Thyroid gland (tissue), 4 donors: ENCODE data around the gene DUSP10. TPM values are rescaled to one million over a fixed set of nuclear protein-coding genes. Genes with fewer than 3 reads are reported as not detected.

ENCODE experiments used
- DNase-seq, 2 donors: peaks; one replicate each; pipeline ENCODE4 v3.0.0-alpha.2; 2019
- H3K27ac ChIP-seq, 3 donors: fragments of 200-600 bp; sonication (generic); 1 replicate in 2 of 3; 2 replicates in 1 of 3; pipeline ENCODE4 v1.5.1; 2016 to 2019; ENCODE audit warnings: mild to moderate bottlenecking in 1 of 3, moderate library complexity in 1 of 3
- H3K27me3 ChIP-seq: fragments of 200-600 bp; sonication (generic); one replicate; pipeline ENCODE4 v1.5.1; 2019
- H3K36me3 ChIP-seq, 2 donors: fragments of 200-600 bp; sonication (generic); one replicate each; pipeline ENCODE4 v1.5.1; 2016 to 2019
- H3K4me1 ChIP-seq, 2 donors: fragments of 200-600 bp; sonication (generic); one replicate each; pipeline ENCODE4 v1.5.1; 2017 to 2019
- H3K4me3 ChIP-seq, 3 donors: fragments of 200-600 bp; sonication (generic); replicated peaks in 1 of 3; 1 replicate in 2 of 3; 2 replicates in 1 of 3; pipeline ENCODE4 v1.5.1; 2016; ENCODE audit warnings: mild to moderate bottlenecking in 1 of 3
- H3K9me3 ChIP-seq: fragments of 200-600 bp; sonication (generic); one replicate; pipeline ENCODE4 v1.5.1; 2017
- CTCF ChIP-seq, 6 experiments: fragments of 200-600 bp in 3 of 6; fragments of 450-650 bp in 3 of 6; sonication (generic) in 3 of 6; IDR thresholded peaks; one replicate each; pipeline ENCODE4 v1.5.1; 2016 to 2019; ENCODE audit warnings: antibody characterized with exemption in 6 of 6, mild to moderate bottlenecking in 2 of 6, inconsistent platforms in 1 of 6, moderate library complexity in 1 of 6
- POLR2A ChIP-seq, 2 donors: fragments of 450-650 bp; IDR thresholded peaks; one replicate each; pipeline ENCODE4 v1.6.1; 2017; ENCODE audit warnings: antibody characterized with exemption in 2 of 2, mild to moderate bottlenecking in 2 of 2, moderate library complexity in 1 of 2
- WGBS, 2 donors: methylation state at CpG; one replicate each; pipeline ENCODE4 v1.1.5; 2017; 5-methylcytosine and 5-hydroxymethylcytosine counted together
- intact Hi-C: fragments of 100-400 bp; cut with DNase I; formaldehyde crosslinking; loops from one replicate; pipeline ENCODE4 v1.15.1; 2023
- total RNA-seq, 4 donors: library from RNA; depleted of rRNA; stranded (reverse); fragments of >200 nt; gene quantifications; one replicate each; pipeline ENCODE4 v1.2.3, GENCODE V29; 2016

DUSP10 gene
- total RNA-seq, 4 donors from 2014 or later: 7.2 to 13.8 (median 8.6) TPM

- 95% methylated on average over 3 of the region's 3 CpGs for WGBS, 2 donors
- H3K4me3 ChIP-seq: no peak overlapping the region
- no peak for DNase-seq
- intact Hi-C loops: no loop called here
- H3K27ac ChIP-seq: no peak overlapping the region
- H3K9me3 ChIP-seq: no peaks in the 10 kb centered on the region
- TF ChIP-seq CTCF (IDR thresholded peaks at IDR 0.05) (no peak), POLR2A (IDR thresholded peaks at IDR 0.05) (no peak)
- H3K27me3 ChIP-seq: no peaks in the 10 kb centered on the region
- no peaks in the 10 kb centered on the region for H3K36me3 ChIP-seq
- H3K4me1 ChIP-seq: peaks cover 0 to 7% of the 10 kb centered on the region in 2 donors
These were observed 45.0 kb downstream of the DUSP10 start for GRCh38 chr1:221696718-221697461.

GRCh38 chr1:221696027-221696426, 45.9 kb downstream of the DUSP10 start:
- Histone ChIP-seq H3K4me1 (peaks cover 0 to 7% of the 10 kb centered on the region in 2 donors), H3K9me3 (no peaks in the 10 kb centered on the region), H3K36me3 (no peaks in the 10 kb centered on the region), H3K27me3 (no peaks in the 10 kb centered on the region), H3K27ac (no peak overlapping the region), H3K4me3 (no peak overlapping the region)
- TF ChIP-seq CTCF (IDR thresholded peaks at IDR 0.05): no peak
- TF ChIP-seq POLR2A (IDR thresholded peaks at IDR 0.05): no peak
- intact Hi-C loops: no loop called here
- no peak for DNase-seq

GRCh38 chr1:221695301-221695700, 46.6 kb downstream of the DUSP10 start:
- Histone ChIP-seq H3K27ac (no peak overlapping the region), H3K36me3 (no peaks in the 10 kb centered on the region), H3K4me3 (no peak overlapping the region), H3K4me1 (peaks cover 0 to 7% of the 10 kb centered on the region in 2 donors), H3K9me3 (no peaks in the 10 kb centered on the region), H3K27me3 (no peaks in the 10 kb centered on the region)
- no peak for DNase-seq
- no peak for TF ChIP-seq CTCF (IDR thresholded peaks at IDR 0.05)
- no peak for TF ChIP-seq POLR2A (IDR thresholded peaks at IDR 0.05)
- intact Hi-C loops: no loop called here
- WGBS, 2 donors: 31 to 39% methylated on average over 1 of the region's 1 CpG

GRCh38 chr1:221694109-221694508, 47.8 kb downstream of the DUSP10 start:
- no peak for DNase-seq
- intact Hi-C loops: no loop called here
- Histone ChIP-seq H3K9me3 (no peaks in the 10 kb centered on the region), H3K36me3 (no peaks in the 10 kb centered on the region), H3K4me3 (no peak overlapping the region), H3K27ac (no peak overlapping the region), H3K27me3 (no peaks in the 10 kb centered on the region), H3K4me1 (peaks cover 0 to 7% of the 10 kb centered on the region in 2 donors)
- TF ChIP-seq POLR2A (IDR thresholded peaks at IDR 0.05) (no peak), CTCF (IDR thresholded peaks at IDR 0.05) (no peak)

GRCh38 chr1:221693087-221693486, 48.8 kb downstream of the DUSP10 start:
- H3K4me3 ChIP-seq: no peak overlapping the region
- no peak overlapping the region for H3K27ac ChIP-seq
- TF ChIP-seq POLR2A (IDR thresholded peaks at IDR 0.05) (no peak), CTCF (IDR thresholded peaks at IDR 0.05) (no peak)
- DNase-seq: no peak
- H3K36me3 ChIP-seq: no peaks in the 10 kb centered on the region
- H3K9me3 ChIP-seq: no peaks in the 10 kb centered on the region
- H3K27me3 ChIP-seq: no peaks in the 10 kb centered on the region
- H3K4me1 ChIP-seq: peaks cover 0 to 7% of the 10 kb centered on the region in 2 donors
- 92% methylated on average over 2 of the region's 2 CpGs for WGBS, 2 donors
- intact Hi-C loops: no loop called here
